Right lobe of liver (tissue), 6 donors: ENCODE data around the gene DCANP1. TPM values are rescaled to one million over a fixed set of nuclear protein-coding genes. Genes with fewer than 3 reads are reported as not detected.
A peak's percentile ranks its signal among the peaks of the same experiment; 100 is the strongest.

ENCODE experiments used
- ATAC-seq, 4 donors: fragments of 200-7000 bp; cut with Tn5 transposase; one replicate each; pipeline ENCODE4 v1.9.1; 2020; ENCODE audit warnings: mild to moderate bottlenecking in 4 of 4, moderate library complexity in 4 of 4
- DNase-seq, 3 donors: peaks; one replicate each; pipeline ENCODE4 v3.0.0-alpha.2; 2020
- H3K27ac ChIP-seq, 3 donors: fragments of 200-600 bp; one replicate each; pipeline ENCODE4 v1.8.0; 2022
- H3K27me3 ChIP-seq, 2 donors: fragments of 200-600 bp; one replicate each; pipeline ENCODE4 v1.8.0; 2022
- H3K36me3 ChIP-seq, 4 donors: fragments of 200-600 bp; sonication (generic) in 1 of 4; one replicate each; pipeline versions ENCODE4 v1.5.1 to v1.8.0; 2017 to 2022; ENCODE audit warnings: control low read depth in 1 of 4
- H3K4me1 ChIP-seq, 4 donors: fragments of 200-600 bp; sonication (generic) in 1 of 4; one replicate each; pipeline versions ENCODE4 v1.5.1 to v1.8.0; 2017 to 2022; ENCODE audit warnings: control low read depth in 1 of 4
- H3K4me3 ChIP-seq, 3 donors: fragments of 200-600 bp; one replicate each; pipeline ENCODE4 v1.8.0; 2022
- H3K9me3 ChIP-seq, 4 donors: fragments of 200-600 bp; sonication (generic) in 1 of 4; one replicate each; pipeline versions ENCODE4 v1.5.1 to v1.8.0; 2017 to 2022; ENCODE audit warnings: control low read depth in 1 of 4
- POLR2A ChIP-seq: fragments of 450-650 bp; IDR thresholded peaks from one replicate; pipeline ENCODE4 v1.6.1; 2017; ENCODE audit warnings: antibody characterized with exemption, mild to moderate bottlenecking
- WGBS: methylation state at CpG from one replicate; pipeline ENCODE4 v1.1.6; 2018; ENCODE audit warnings: low coverage, low lambda C conversion rate; ENCODE audit not compliant: insufficient coverage; ENCODE audit errors: missing lambda C conversion rate; 5-methylcytosine and 5-hydroxymethylcytosine counted together
- intact Hi-C, 2 donors: fragments of 100-400 bp; cut with DNase I; formaldehyde crosslinking; loops; one replicate each; pipeline versions ENCODE4 v1.11.2 to v1.14.1; 2022
- total RNA-seq, 6 experiments: library from RNA; depleted of rRNA in 2 of 6; stranded (reverse); fragments of >200 nt in 2 of 6; fragmentation: NEBNext Ultra II Directional in 3 of 6; extraction: Animal tissue kit (Norgen Biotek cat#: 25700) in 3 of 6; gene quantifications; one replicate each; pipeline versions ENCODE4 v1.1.0 to v1.2.4, GENCODE V29; 2016 to 2023
- TF ChIP-seq, protein P1 (sequence below), 4 donors: fragments of 200-600 bp in 3 of 4; fragments of 450-650 bp in 1 of 4; IDR thresholded peaks; one replicate each; pipeline versions ENCODE4 v1.5.1 to v1.8.0; 2016 to 2022; ENCODE audit warnings: antibody characterized with exemption in 4 of 4, mild to moderate bottlenecking in 2 of 4
- donor health status: DM: no; HTN: yes; CAD: no.
- donor health status: DM: no; HTN: no; CAD: no.
- donor health status: DM: no; HTN: no; CAD: no.
- donor health status: DM: no; HTN: yes; CAD: no.
- donor health status: DM: no; HTN: yes; CAD: no.

The DCANP1 gene
- total RNA-seq, 6 experiments from 2014 or later, result not detected

DNA sequence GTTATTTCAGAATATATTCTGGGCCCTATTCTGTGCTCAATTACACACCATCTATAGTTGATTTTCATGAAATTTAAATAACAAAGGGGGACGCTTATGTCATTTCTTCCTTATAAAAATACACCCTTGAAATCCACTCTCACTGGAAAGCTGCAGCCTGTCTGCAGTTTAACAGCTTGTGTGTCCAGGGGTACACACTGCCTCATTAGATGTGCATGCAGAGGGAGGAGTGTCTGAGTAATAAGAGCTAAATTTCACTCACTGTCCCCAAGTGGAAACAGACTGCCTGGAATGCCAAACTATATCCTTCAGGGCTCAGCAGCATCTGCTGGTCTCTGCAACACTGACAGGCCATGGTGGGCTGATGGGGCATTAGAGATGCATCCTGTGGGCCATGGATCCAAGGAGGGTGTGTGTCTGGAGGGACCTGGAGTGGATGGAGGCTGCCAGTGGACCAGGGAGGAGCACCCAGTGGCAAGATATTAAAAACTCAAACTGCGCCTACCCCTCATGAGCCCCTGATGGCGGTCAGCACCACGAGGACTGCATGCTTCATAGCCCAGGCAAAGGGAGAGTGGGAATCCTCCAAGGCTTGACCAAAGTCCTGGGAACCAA, 20.8 kb upstream of the DCANP1 start:
- H3K27me3 ChIP-seq, result no peaks in the 10 kb centered on the region
- 100% methylated on average over 1 of the region's 4 CpGs for WGBS
- ATAC-seq (no peak), DNase-seq (peak in 2 of 3 donors; percentile 5 to 41)
- TF ChIP-seq, protein P1, sequence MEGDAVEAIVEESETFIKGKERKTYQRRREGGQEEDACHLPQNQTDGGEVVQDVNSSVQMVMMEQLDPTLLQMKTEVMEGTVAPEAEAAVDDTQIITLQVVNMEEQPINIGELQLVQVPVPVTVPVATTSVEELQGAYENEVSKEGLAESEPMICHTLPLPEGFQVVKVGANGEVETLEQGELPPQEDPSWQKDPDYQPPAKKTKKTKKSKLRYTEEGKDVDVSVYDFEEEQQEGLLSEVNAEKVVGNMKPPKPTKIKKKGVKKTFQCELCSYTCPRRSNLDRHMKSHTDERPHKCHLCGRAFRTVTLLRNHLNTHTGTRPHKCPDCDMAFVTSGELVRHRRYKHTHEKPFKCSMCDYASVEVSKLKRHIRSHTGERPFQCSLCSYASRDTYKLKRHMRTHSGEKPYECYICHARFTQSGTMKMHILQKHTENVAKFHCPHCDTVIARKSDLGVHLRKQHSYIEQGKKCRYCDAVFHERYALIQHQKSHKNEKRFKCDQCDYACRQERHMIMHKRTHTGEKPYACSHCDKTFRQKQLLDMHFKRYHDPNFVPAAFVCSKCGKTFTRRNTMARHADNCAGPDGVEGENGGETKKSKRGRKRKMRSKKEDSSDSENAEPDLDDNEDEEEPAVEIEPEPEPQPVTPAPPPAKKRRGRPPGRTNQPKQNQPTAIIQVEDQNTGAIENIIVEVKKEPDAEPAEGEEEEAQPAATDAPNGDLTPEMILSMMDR (IDR thresholded peaks at IDR 0.05), result no peak
- TF ChIP-seq POLR2A, result no peak
- H3K4me3 ChIP-seq, result no peak overlapping the region
- intact Hi-C loops, result loop anchor here (5.0 kb wide), 2 partner anchors 79 to 84 kb away; no protein-coding TSS in a partner anchor
- H3K9me3 ChIP-seq, result no peaks in the 10 kb centered on the region
- no peaks in the 10 kb centered on the region for H3K4me1 ChIP-seq
- no peaks in the 10 kb centered on the region for H3K36me3 ChIP-seq
- no peak overlapping the region for H3K27ac ChIP-seq

DNA sequence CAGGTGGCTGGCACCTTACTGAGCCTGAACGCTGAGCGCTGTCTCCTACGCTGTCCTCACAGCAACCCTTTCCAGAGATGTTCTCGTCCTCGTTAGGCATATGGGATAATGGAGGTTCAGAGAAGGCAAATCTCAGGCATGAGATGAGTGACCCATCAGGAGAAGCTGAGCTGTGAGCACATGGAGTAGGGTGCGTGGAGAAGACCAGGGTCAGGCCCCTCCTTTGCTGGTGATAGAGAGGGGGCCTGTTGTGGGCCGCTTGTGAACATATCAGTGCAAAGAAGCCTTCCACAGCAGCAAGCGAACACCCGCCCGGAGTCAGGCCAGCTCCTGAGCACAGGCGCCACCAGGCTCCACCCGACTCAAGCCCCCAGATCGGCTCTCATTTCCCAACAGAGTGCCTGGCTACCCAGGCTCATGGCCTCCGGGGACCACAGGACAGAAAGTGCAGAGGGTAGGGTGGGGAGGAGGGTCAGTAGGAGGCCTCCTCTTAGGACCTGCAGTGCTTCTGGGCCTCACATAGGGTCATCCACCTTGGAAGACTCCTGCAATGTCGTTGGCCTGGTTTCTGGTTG, 20.0 kb upstream of the DCANP1 start:
- Histone ChIP-seq H3K27ac (no peak overlapping the region), H3K9me3 (no peaks in the 10 kb centered on the region), H3K4me1 (no peaks in the 10 kb centered on the region), H3K27me3 (no peaks in the 10 kb centered on the region), H3K36me3 (no peaks in the 10 kb centered on the region), H3K4me3 (no peak overlapping the region)
- 65% methylated on average over 5 of the region's 15 CpGs for WGBS
- no peak for TF ChIP-seq POLR2A
- TF ChIP-seq, protein P1 (IDR thresholded peaks at IDR 0.05), result no peak
- intact Hi-C loops, result loop anchor here (5.0 kb wide), 2 partner anchors 80 to 85 kb away; no protein-coding TSS in a partner anchor
- peak in 2 of 3 donors; percentile 5 to 33 for DNase-seq
- ATAC-seq, result no peak

DNA sequence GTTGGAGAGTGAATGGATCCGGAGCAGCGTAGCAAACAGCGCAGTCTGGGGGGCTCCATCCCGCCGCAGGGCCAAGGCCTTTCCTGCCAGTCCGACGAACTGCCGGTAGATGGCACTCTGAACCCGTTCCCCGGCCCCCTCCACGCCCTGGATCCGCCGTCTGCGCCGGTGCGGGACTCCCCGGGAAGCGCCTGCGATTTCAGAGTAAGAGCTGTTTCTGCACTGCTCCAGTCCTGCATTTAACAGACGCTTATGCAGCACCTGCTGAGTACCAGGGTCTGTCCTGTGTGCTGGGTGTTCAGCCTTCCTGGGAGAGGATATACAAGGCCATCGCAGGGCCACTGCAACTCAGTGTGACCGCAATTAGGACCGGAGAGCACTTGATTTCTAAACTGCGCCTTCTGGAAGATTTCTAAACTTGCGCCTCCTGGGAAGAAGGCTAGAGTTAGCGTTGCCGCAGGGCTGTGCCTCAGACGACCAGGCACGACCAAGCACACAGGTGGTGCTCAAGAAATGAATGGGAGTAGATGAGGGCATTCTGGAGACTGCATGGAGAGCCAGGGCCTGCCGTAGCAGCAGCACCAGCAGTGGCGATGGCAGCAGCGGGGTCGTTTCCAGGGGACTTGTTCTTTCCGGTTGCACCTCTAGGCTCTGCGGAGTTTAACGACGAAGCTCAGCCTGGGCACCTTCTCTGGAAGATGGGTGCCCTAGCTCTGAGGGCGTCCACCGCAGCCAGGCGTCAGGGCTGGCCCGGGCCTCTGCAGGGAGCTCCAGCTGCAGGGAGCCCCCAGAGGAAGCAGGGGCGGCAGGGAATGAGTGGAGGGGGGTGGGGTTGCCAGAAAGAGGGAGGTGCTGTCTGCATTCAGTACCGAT, 19.3 kb upstream of the DCANP1 start:
- Histone ChIP-seq H3K27me3 (no peaks in the 10 kb centered on the region), H3K4me3 (peak overlapping the region in 1 of 3 donors; percentile 26), H3K4me1 (no peaks in the 10 kb centered on the region), H3K27ac (no peak overlapping the region), H3K36me3 (no peaks in the 10 kb centered on the region), H3K9me3 (no peaks in the 10 kb centered on the region)
- ATAC-seq, result peak; percentile 93 to 98 (median 96)
- peak; percentile 78 to 81 (median 80) for DNase-seq
- intact Hi-C loops, result loop anchor here (5.0 kb wide), 2 partner anchors 81 to 86 kb away; no protein-coding TSS in a partner anchor
- 10% methylated on average over 20 of the region's 43 CpGs for WGBS
- TF ChIP-seq, protein P1 (IDR thresholded peaks at IDR 0.05), result peak; percentile 80 to 88 (median 83)
- no peak for TF ChIP-seq POLR2A

DNA sequence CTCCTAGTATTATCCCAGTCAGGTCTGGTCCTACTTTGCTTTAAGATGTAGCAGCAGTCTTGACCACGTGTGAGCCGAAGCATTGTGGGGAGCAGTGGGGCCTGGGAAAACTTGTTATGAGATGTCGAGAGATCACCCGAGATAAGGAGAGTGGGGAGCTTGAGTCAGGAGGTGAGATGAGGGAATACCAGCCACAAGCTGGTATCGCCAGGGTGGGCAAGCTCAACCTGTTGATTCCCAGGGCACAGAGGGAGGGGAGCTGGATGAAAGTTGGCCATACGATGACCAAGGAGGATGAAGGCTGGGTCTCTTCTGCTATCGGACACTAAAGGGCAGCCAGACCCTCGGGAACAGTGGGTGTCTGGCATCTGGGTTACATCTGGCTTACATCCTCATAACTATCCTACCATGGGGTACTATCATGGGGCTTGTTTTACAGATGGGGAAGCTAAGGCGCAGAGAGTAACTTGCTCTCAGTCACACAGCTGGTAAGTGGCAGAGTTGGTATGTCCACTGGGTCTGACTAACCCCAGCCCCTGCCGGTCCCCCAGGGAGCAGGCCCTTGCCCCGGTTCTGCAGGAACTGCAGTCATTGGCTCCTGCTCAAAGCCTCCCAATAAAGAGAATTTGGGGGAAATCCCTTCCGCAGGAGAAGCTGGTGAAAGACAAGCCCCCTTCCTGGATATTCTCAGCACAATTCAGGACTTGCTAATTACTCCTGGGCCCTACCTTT, 18.4 kb upstream of the DCANP1 start:
- 65% methylated on average over 7 of the region's 12 CpGs for WGBS
- Histone ChIP-seq H3K9me3 (no peaks in the 10 kb centered on the region), H3K27me3 (no peaks in the 10 kb centered on the region), H3K4me1 (no peaks in the 10 kb centered on the region), H3K27ac (no peak overlapping the region), H3K4me3 (no peak overlapping the region), H3K36me3 (no peaks in the 10 kb centered on the region)
- peak in 2 of 3 donors; percentile 3 to 30 for DNase-seq
- intact Hi-C loops, result loop anchor here (5.0 kb wide), 2 partner anchors 82 to 87 kb away; no protein-coding TSS in a partner anchor
- TF ChIP-seq, protein P1 (IDR thresholded peaks at IDR 0.05), result no peak
- TF ChIP-seq POLR2A, result no peak
- ATAC-seq, result no peak
